Pancreas (tissue), 10 donors: Measurements from ENCODE around the gene FAM216B. TPM values are rescaled to one million over a fixed set of nuclear protein-coding genes. Genes with fewer than 3 reads are reported as not detected.

Experiments used
- ATAC-seq, 4 donors: fragments of 200-7000 bp; cut with Tn5 transposase; one replicate each; pipeline versions ENCODE4 v1.8.0 to v1.9.1; 2020; ENCODE audit warnings: mild to moderate bottlenecking in 4 of 4, moderate library complexity in 4 of 4
- DNase-seq, 6 donors: peaks; one replicate each; pipeline ENCODE4 v3.0.0-alpha.2; 2020
- FAIRE-seq: peaks from 2 replicates; lab custom pipeline; 2012; peaks lifted over from hg19 to GRCh38; lab: Jason Lieb, UNC
- H3K27ac ChIP-seq, 4 donors: fragments of 200-600 bp; sonication (generic); 1 replicate in 3 of 4; 2 replicates in 1 of 4; pipeline versions ENCODE4 v1.5.0 to v1.8.0; 2020
- H3K27me3 ChIP-seq, 4 donors: fragments of 200-600 bp; one replicate each; pipeline ENCODE4 v1.8.0; 2021
- H3K36me3 ChIP-seq, 3 donors: fragments of 200-600 bp; sonication (generic) in 1 of 3; one replicate each; pipeline versions ENCODE4 v1.5.0 to v1.8.0; 2020 to 2021
- H3K4me1 ChIP-seq, 3 donors: fragments of 200-600 bp; one replicate each; pipeline ENCODE4 v1.8.0; 2021
- H3K4me3 ChIP-seq, 4 donors: fragments of 200-600 bp; sonication (generic) in 2 of 4; one replicate each; pipeline versions ENCODE4 v1.5.0 to v1.8.0; 2020 to 2021
- H3K9me3 ChIP-seq, 4 donors: fragments of 200-600 bp; one replicate each; pipeline ENCODE4 v1.8.0; 2021
- CTCF ChIP-seq, 4 donors: fragments of 200-600 bp; sonication (generic) in 3 of 4; IDR thresholded peaks; one replicate each; pipeline versions ENCODE4 v1.5.0 to v1.8.0; 2021; ENCODE audit warnings: antibody characterized with exemption in 4 of 4
- WGBS, 2 donors: extraction: QIAGEN DNeasy Blood & Tissue Kit; methylation state at CpG; one replicate each; pipeline ENCODE4 v1.1.7; 2013; 5-methylcytosine and 5-hydroxymethylcytosine counted together
- intact Hi-C, 3 donors: fragments of 100-400 bp; cut with DNase I; formaldehyde crosslinking; loops; one replicate each; pipeline versions ENCODE4 v1.11.1 to v1.14.2; 2022
- polyA plus RNA-seq, 2 donors: library from polyadenylated mRNA; stranded (reverse); fragments of 200-250 nt; gene quantifications; one replicate each; pipeline ENCODE4 v1.2.3, GENCODE V29; 2013
- total RNA-seq, 6 donors: library from RNA; stranded (reverse); fragmentation: NEBNext Ultra II Directional in 4 of 6; extraction: Animal tissue kit (Norgen Biotek cat#: 25700) in 4 of 6; gene quantifications; one replicate each; pipeline versions ENCODE4 v1.2.1 to v1.2.4, GENCODE V29; 2021 to 2023
- donor health status: healthy with polysubstance abuse.
- donor health status: DM: no; HTN: no; CAD: no; lungs with moderate emphysema.
- donor health status: DM: no; HTN: no; CAD: no.
- donor health status: control.
- donor health status: control.
- donor health status: Bipolar disorder and iron deficiency.
- donor health status: DM: yes; HTN: yes; CAD: no.
- donor health status: DM: no; HTN: no; CAD: no.
- donor health status: DM: no; HTN: no; CAD: no.
- donor health status: DM: yes; HTN: yes; CAD: no.

The FAM216B gene
- total and polyA plus RNA-seq, 8 donors = 0.06 TPM; not detected in 7

- no peaks in the 10 kb centered on the region for H3K36me3 ChIP-seq
- intact Hi-C loops = no loop called here
- H3K4me1 ChIP-seq = no peaks in the 10 kb centered on the region
- H3K27me3 ChIP-seq = no peaks in the 10 kb centered on the region
- no peaks in the 10 kb centered on the region for H3K9me3 ChIP-seq
- DNase-seq (peak in 2 of 6 donors; percentile 7 to 34), FAIRE-seq (no peak), ATAC-seq (peak; percentile 48 to 88 (median 84))
- no peak overlapping the region for H3K27ac ChIP-seq
- 39% methylated on average over 10 of the region's 10 CpGs for WGBS, 2 donors
- no peak overlapping the region for H3K4me3 ChIP-seq
- TF ChIP-seq CTCF (IDR thresholded peaks at IDR 0.05) = no peak
Observed at GRCh38 chr13:42836930-42837690, 55.7 kb downstream of the FAM216B start.

Other genes with a start within 250 kb of the FAM216B start
- 1 to 10 TPM in 1 of 6 donors, under 1 TPM in 3, not detected in 2; 0.24 to 1.1 (median 0.53) TPM for gene TNFSF11, start 207.4 kb upstream of the FAM216B start, total RNA-seq
- gene TNFSF11, start 207.4 kb upstream of the FAM216B start, polyA plus RNA-seq = under 1 TPM in 1 of 2 donors, not detected in 1; 0.11 TPM
- gene EPSTI1, start 210.7 kb downstream of the FAM216B start, total RNA-seq = 1 to 10 TPM in 5 of 6 donors, under 1 TPM in 1; 0.83 to 9.7 (median 2.1) TPM
- 1 to 10 TPM; 1.4 to 3.0 TPM for gene EPSTI1, start 210.7 kb downstream of the FAM216B start, polyA plus RNA-seq
- 1 to 10 TPM; 5.2 to 9.6 (median 6.8) TPM for gene DNAJC15, start 242.0 kb downstream of the FAM216B start, total RNA-seq
- gene DNAJC15, start 242.0 kb downstream of the FAM216B start, polyA plus RNA-seq = 10 to 100 TPM in 1 of 2 donors, 1 to 10 TPM in 1; 5.2 to 10.2 TPM